DND-41 (cell line): ENCODE data around the gene MYLK.
"Not testable (repeated sequence)": the region's sequence is repeated elsewhere in the genome, so short reads cannot be mapped to it uniquely, and the experiment has no call there.

Source experiments
- ATAC-seq: fragments of 200-7000 bp; cut with Tn5 transposase; 3 replicates; pipeline ENCODE4 v1.9.1; 2021; ENCODE audit warnings: low read depth; ENCODE audit not compliant: insufficient read depth
- DNase-seq: peaks from one replicate; pipeline ENCODE4 v3.0.0-alpha.2; 2020
- H2AFZ ChIP-seq: 2 replicates; pipeline ENCODE4 v1.6.0; 2012; ENCODE audit warnings: low read depth, low read length
- H3K27ac ChIP-seq: 2 replicates; pipeline ENCODE4 v1.5.1; 2012; ENCODE audit warnings: low read length, inconsistent platforms
- H3K27me3 ChIP-seq: fragments of 200-600 bp; sonication (generic); 2 replicates; pipeline ENCODE4 v1.6.0; 2012; ENCODE audit warnings: low read length, mild to moderate bottlenecking, inconsistent platforms; ENCODE audit not compliant: insufficient read depth, poor library complexity
- H3K36me3 ChIP-seq: 2 replicates; pipeline ENCODE4 v1.5.1; 2012; ENCODE audit warnings: low read length, inconsistent platforms; ENCODE audit not compliant: insufficient read depth
- H3K4me1 ChIP-seq: 2 replicates; pipeline ENCODE4 v1.5.1; 2012; ENCODE audit warnings: mild to moderate bottlenecking, low read length; ENCODE audit not compliant: insufficient read depth
- H3K4me2 ChIP-seq: 2 replicates; pipeline ENCODE4 v1.6.0; 2012; ENCODE audit warnings: mild to moderate bottlenecking, moderate library complexity, low read length, inconsistent platforms; ENCODE audit not compliant: insufficient read depth
- H3K4me3 ChIP-seq, 2 experiments: fragments of 200-600 bp in 1 of 2; shearing (Covaris generic) in 1 of 2; 2 replicates each; pipeline ENCODE4 v1.5.1; 2012 to 2016; ENCODE audit warnings: inconsistent platforms in 2 of 2, low read length in 2 of 2, mild to moderate bottlenecking in 2 of 2, low read depth in 1 of 2, moderate library complexity in 1 of 2
- H3K79me2 ChIP-seq: 2 replicates; pipeline ENCODE4 v1.6.0; 2012; ENCODE audit warnings: low read length, inconsistent platforms; ENCODE audit not compliant: insufficient read depth
- H3K9ac ChIP-seq: 2 replicates; pipeline ENCODE4 v1.6.0; 2012; ENCODE audit warnings: low read depth, mild to moderate bottlenecking, inconsistent platforms, low read length, moderate library complexity
- H3K9me3 ChIP-seq: 2 replicates; pipeline ENCODE4 v1.5.1; 2012; ENCODE audit warnings: low read length, moderate library complexity, mild to moderate bottlenecking, inconsistent platforms; ENCODE audit not compliant: insufficient read depth, severe bottlenecking
- H4K20me1 ChIP-seq: 2 replicates; pipeline ENCODE4 v1.6.0; 2012; ENCODE audit warnings: low read length; ENCODE audit not compliant: insufficient read depth
- CTCF ChIP-seq: IDR thresholded peaks from 2 replicates; pipeline ENCODE4 v1.5.1; 2012; ENCODE audit warnings: borderline replicate concordance, low read length, moderate library complexity, mild to moderate bottlenecking; ENCODE audit not compliant: poor library complexity, severe bottlenecking; ENCODE audit errors: extremely low read depth
- EZH2 ChIP-seq: IDR thresholded peaks from 3 replicates; pipeline ENCODE4 v1.6.1; 2012; ENCODE audit warnings: borderline replicate concordance, low read depth, mild to moderate bottlenecking, moderate library complexity, low read length, inconsistent platforms; ENCODE audit not compliant: severe bottlenecking

The MYLK gene

GRCh38 chr3:123741041-123741511 is 143.1 kb downstream of the MYLK start:
- no peak overlapping the region for H2AFZ ChIP-seq
- ATAC-seq, result no peak
- H3K4me3 ChIP-seq, result no peak overlapping the region
- H3K9me3 ChIP-seq, result no peaks in the 10 kb centered on the region
- H3K4me1 ChIP-seq, result no peaks in the 10 kb centered on the region
- H3K4me2 ChIP-seq, result no peak overlapping the region
- H3K9ac ChIP-seq, result no peak overlapping the region
- no peaks in the 10 kb centered on the region for H4K20me1 ChIP-seq
- no peaks in the 10 kb centered on the region for H3K36me3 ChIP-seq
- H3K27ac ChIP-seq, result no peak overlapping the region
- H3K27me3 ChIP-seq, result peaks cover 5% of the 10 kb centered on the region
- TF ChIP-seq CTCF, result no peak
- no peaks in the 10 kb centered on the region for H3K79me2 ChIP-seq
- DNase-seq, result no peak

- no peak for TF ChIP-seq CTCF
- TF ChIP-seq EZH2, result no peak
- H3K9ac ChIP-seq, result no peak overlapping the region
- no peaks in the 10 kb centered on the region for H4K20me1 ChIP-seq
- H3K4me3 ChIP-seq, result no peak overlapping the region
- no peak overlapping the region for H3K27ac ChIP-seq
- no peaks in the 10 kb centered on the region for H3K9me3 ChIP-seq
- ATAC-seq (no peak), DNase-seq (no peak)
- H3K4me2 ChIP-seq, result no peak overlapping the region
- no peaks in the 10 kb centered on the region for H3K4me1 ChIP-seq
- no peak overlapping the region for H2AFZ ChIP-seq
- H3K27me3 ChIP-seq, result peaks cover 5% of the 10 kb centered on the region
- H3K36me3 ChIP-seq, result no peaks in the 10 kb centered on the region
- H3K79me2 ChIP-seq, result no peaks in the 10 kb centered on the region
Measured at GRCh38 chr3:123740391-123740822, 143.7 kb downstream of the MYLK start.

- Histone ChIP-seq H3K36me3 (no peaks in the 10 kb centered on the region), H3K4me3 (no peak overlapping the region), H3K9me3 (no peaks in the 10 kb centered on the region), H3K79me2 (no peaks in the 10 kb centered on the region), H3K9ac (no peak overlapping the region), H4K20me1 (no peaks in the 10 kb centered on the region), H3K27ac (no peak overlapping the region), H3K27me3 (peaks cover 5% of the 10 kb centered on the region), H2AFZ (no peak overlapping the region), H3K4me1 (no peaks in the 10 kb centered on the region), H3K4me2 (no peak overlapping the region)
- no peak for TF ChIP-seq EZH2
- no peak for TF ChIP-seq CTCF
- no peak for ATAC-seq
- no peak for DNase-seq
Measured at GRCh38 chr3:123739754-123740153, 144.4 kb downstream of the MYLK start.

GRCh38 chr3:123739106-123739505 is 145.0 kb downstream of the MYLK start:
- ATAC-seq, result no peak
- H4K20me1 ChIP-seq, result no peaks in the 10 kb centered on the region
- H2AFZ ChIP-seq, result no peak overlapping the region
- no peak overlapping the region for H3K4me2 ChIP-seq
- H3K36me3 ChIP-seq, result no peaks in the 10 kb centered on the region
- no peaks in the 10 kb centered on the region for H3K79me2 ChIP-seq
- H3K4me1 ChIP-seq, result no peaks in the 10 kb centered on the region
- no peak overlapping the region for H3K9ac ChIP-seq
- no peak overlapping the region for H3K4me3 ChIP-seq
- no peak overlapping the region for H3K27ac ChIP-seq
- no peaks in the 10 kb centered on the region for H3K9me3 ChIP-seq
- H3K27me3 ChIP-seq, result peaks cover 5% of the 10 kb centered on the region
- TF ChIP-seq CTCF (no peak), EZH2 (no peak)
- no peak for DNase-seq

- not testable (repeated sequence) for H3K27me3 ChIP-seq, H3K79me2 ChIP-seq, H3K36me3 ChIP-seq, H3K4me2 ChIP-seq, H3K4me3 ChIP-seq, H4K20me1 ChIP-seq, DNase-seq, H3K27ac ChIP-seq, ATAC-seq, H3K4me1 ChIP-seq, H2AFZ ChIP-seq, H3K9me3 ChIP-seq, H3K9ac ChIP-seq
Measured at GRCh38 chr3:123738522-123738921, 145.6 kb downstream of the MYLK start.
